Transverse colon (tissue), 4 donors: ENCODE measurements around the gene PTBP3.

Experiments used
- CTCF ChIP-seq, 5 experiments: fragments of 200-600 bp in 3 of 5; fragments of 450-650 bp in 2 of 5; sonication (generic) in 3 of 5; IDR thresholded peaks; 1 replicate in 2 of 5; 2 replicates in 3 of 5; pipeline ENCODE4 v1.5.1; 2016 to 2017; ENCODE audit warnings: antibody characterized with exemption in 5 of 5, inconsistent platforms in 3 of 5, mild to moderate bottlenecking in 2 of 5, moderate library complexity in 1 of 5
- POLR2A ChIP-seq: fragments of 450-650 bp; IDR thresholded peaks from one replicate; pipeline ENCODE4 v1.6.1; 2016; ENCODE audit warnings: antibody characterized with exemption, mild to moderate bottlenecking, moderate library complexity
- POLR2AphosphoS5 ChIP-seq, 3 donors: sonication (generic); formaldehyde crosslinking; IDR thresholded peaks; one replicate each; pipeline ENCODE4 v1.6.1; 2016; ENCODE audit warnings: antibody characterized with exemption in 3 of 3

- TF ChIP-seq CTCF (IDR thresholded peaks at IDR 0.05) (no peak), POLR2A (no peak), POLR2AphosphoS5 (IDR thresholded peaks at IDR 0.05) (no peak)
Observed at GRCh38 chr9:112241491-112241890, 91.9 kb downstream of the PTBP3 start.
